Endothelial cell of umbilical vein (primary cell): ENCODE data around the gene PPAN.

Experiments
- CTCF ChIP-seq, 2 donors: IDR thresholded peaks; 1 replicate in 1 of 2; 2 replicates in 1 of 2; pipeline ENCODE4 v1.5.1; 2011; ENCODE audit warnings: low read length in 2 of 2, mild to moderate bottlenecking in 2 of 2, moderate library complexity in 2 of 2, control low read depth in 1 of 2, inconsistent platforms in 1 of 2, low read depth in 1 of 2; ENCODE audit not compliant: insufficient read depth in 1 of 2; ENCODE audit errors: extremely low read depth in 1 of 2
- EZH2 ChIP-seq: IDR thresholded peaks from 2 replicates; pipeline ENCODE4 v1.6.1; 2012; ENCODE audit warnings: borderline replicate concordance, low read depth, mild to moderate bottlenecking, moderate library complexity, low read length, inconsistent platforms; ENCODE audit not compliant: severe bottlenecking
- FOS ChIP-seq: IDR thresholded peaks from 2 replicates; pipeline ENCODE4 v1.6.1; 2011; ENCODE audit warnings: mild to moderate bottlenecking, low read length, moderate library complexity, borderline replicate concordance; ENCODE audit not compliant: insufficient read depth
- JUN ChIP-seq: IDR thresholded peaks from 2 replicates; pipeline ENCODE4 v1.6.1; 2011; ENCODE audit warnings: borderline replicate concordance, low read depth; ENCODE audit not compliant: insufficient read length, insufficient read depth
- MYC ChIP-seq: IDR thresholded peaks from one replicate; pipeline ENCODE4 v1.6.1; 2011; ENCODE audit warnings: mild to moderate bottlenecking, low read depth, low read length
- POLR2A ChIP-seq: IDR thresholded peaks from 2 replicates; pipeline ENCODE4 v1.6.1; 2012; ENCODE audit warnings: low read depth, mild to moderate bottlenecking, control low read depth, low read length
- POLR2AphosphoS5 ChIP-seq: IDR thresholded peaks from 2 replicates; pipeline ENCODE4 v1.6.1; 2012; ENCODE audit warnings: low read depth, mild to moderate bottlenecking, control low read depth, low read length, moderate library complexity; ENCODE audit not compliant: insufficient read depth
- TF ChIP-seq, protein P1 (sequence below): IDR thresholded peaks from 2 replicates; pipeline ENCODE4 v1.6.1; 2011; ENCODE audit not compliant: insufficient read depth, insufficient read length

GRCh38 chr19:10115392-10116084 is 9.4 kb downstream of the PPAN start:
- TF ChIP-seq CTCF (IDR thresholded peaks at IDR 0.05; ENCODE audit: extremely low read depth in 1 of 2, insufficient read depth in 1 of 2, low read depth in 1 of 2, low read length in 2 of 2): no peak
- no peak for TF ChIP-seq JUN
- TF ChIP-seq EZH2: no peak
- peak; percentile 16 for TF ChIP-seq POLR2AphosphoS5
- peak; percentile 33 for TF ChIP-seq POLR2A
- TF ChIP-seq, protein P1, sequence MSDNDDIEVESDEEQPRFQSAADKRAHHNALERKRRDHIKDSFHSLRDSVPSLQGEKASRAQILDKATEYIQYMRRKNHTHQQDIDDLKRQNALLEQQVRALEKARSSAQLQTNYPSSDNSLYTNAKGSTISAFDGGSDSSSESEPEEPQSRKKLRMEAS: no peak
- no peak for TF ChIP-seq FOS
- no peak for TF ChIP-seq MYC
